OCI-LY1 (cell line): Measurements from ENCODE around the gene CAMK4.

Source experiments
- CTCF ChIP-seq: fragments of 200-600 bp; sonication (generic), shearing (Covaris generic); IDR thresholded peaks from 2 replicates; pipeline ENCODE4 v1.5.1; 2017; ENCODE audit warnings: mild to moderate bottlenecking, antibody characterized with exemption, low read length, moderate library complexity, mixed read lengths
- EZH2 ChIP-seq: fragments of 200-600 bp; sonication (generic), shearing (Covaris generic); IDR thresholded peaks from 2 replicates; pipeline ENCODE4 v1.8.0; 2017; ENCODE audit warnings: borderline replicate concordance, mixed run types, mild to moderate bottlenecking, antibody characterized with exemption, low read length, moderate library complexity, mixed read lengths

- no peak for TF ChIP-seq CTCF
- no peak for TF ChIP-seq EZH2
Measured at GRCh38 chr5:111309384-111309783, 85.2 kb downstream of the CAMK4 start.
